HepG2 (cell line): ENCODE data around the gene NT5DC4. TPM values are rescaled to one million over a fixed set of nuclear protein-coding genes. Genes with fewer than 3 reads are reported as not detected.

Experiments used
- ADNP ChIP-seq: sonication (generic); formaldehyde crosslinking; IDR thresholded peaks from 2 replicates; pipeline ENCODE4 v1.4.0; 2020; ENCODE audit warnings: missing genetic modification reagents
- CCAR2 ChIP-seq: fragments of 200-400 bp; formaldehyde crosslinking; optimal IDR thresholded peaks from 2 replicates; pipeline ENCODE3; 2018; ENCODE audit warnings: low read depth, mild to moderate bottlenecking, low read length, moderate library complexity
- CTCF ChIP-seq: sonication (generic); formaldehyde crosslinking; IDR thresholded peaks from 2 replicates; pipeline ENCODE4 v1.5.0; 2020; ENCODE audit warnings: mild to moderate bottlenecking, missing genetic modification reagents, moderate library complexity
- FIP1L1 ChIP-seq: fragments of 200-400 bp; formaldehyde crosslinking; IDR thresholded peaks from 2 replicates; pipeline ENCODE4 v1.6.1; 2018; ENCODE audit warnings: low read depth, mild to moderate bottlenecking, low read length, moderate library complexity, borderline replicate concordance; ENCODE audit not compliant: insufficient read depth
- HNF1B ChIP-seq: sonication (generic); formaldehyde crosslinking; IDR thresholded peaks from 2 replicates; pipeline ENCODE4 v1.5.1; 2020; ENCODE audit warnings: mild to moderate bottlenecking, moderate library complexity, missing genetic modification reagents
- HNRNPLL ChIP-seq: fragments of 200-400 bp; formaldehyde crosslinking; IDR thresholded peaks from 2 replicates; pipeline ENCODE4 v1.6.1; 2017; ENCODE audit warnings: mild to moderate bottlenecking, low read depth, low read length; ENCODE audit not compliant: poor library complexity, severe bottlenecking
- JUN ChIP-seq: sonication (generic); formaldehyde crosslinking; IDR thresholded peaks from 2 replicates; pipeline ENCODE4 v1.4.0; 2020; ENCODE audit warnings: mild to moderate bottlenecking, missing genetic modification reagents
- MTF1 ChIP-seq: sonication (generic); formaldehyde crosslinking; IDR thresholded peaks from 2 replicates; pipeline ENCODE4 v1.5.0; 2020; ENCODE audit warnings: missing genetic modification reagents
- NKX3-1 ChIP-seq: sonication (generic); formaldehyde crosslinking; IDR thresholded peaks from 2 replicates; pipeline ENCODE4 v1.5.0; 2020; ENCODE audit warnings: missing genetic modification reagents
- PHF21A ChIP-seq: sonication (generic); formaldehyde crosslinking; IDR thresholded peaks from 2 replicates; pipeline ENCODE4 v1.5.0; 2020; ENCODE audit warnings: mild to moderate bottlenecking, missing genetic modification reagents
- RAD21 ChIP-seq: fragments of 450-650 bp; formaldehyde crosslinking; IDR thresholded peaks from 2 replicates; pipeline ENCODE4 v1.5.0; 2020; ENCODE audit warnings: mild to moderate bottlenecking
- SIN3A ChIP-seq: IDR thresholded peaks from 2 replicates; pipeline ENCODE4 v1.6.1; 2011; ENCODE audit warnings: low read depth, mild to moderate bottlenecking, control low read depth, low read length, borderline replicate concordance
- SP140L ChIP-seq: sonication (generic); formaldehyde crosslinking; IDR thresholded peaks from 2 replicates; pipeline ENCODE4 v1.4.0; 2020; ENCODE audit warnings: missing genetic modification reagents, borderline replicate concordance
- SYNCRIP ChIP-seq: fragments of 200-400 bp; formaldehyde crosslinking; IDR thresholded peaks from 2 replicates; pipeline ENCODE4 v1.6.1; 2018; ENCODE audit warnings: mild to moderate bottlenecking, low read depth, low read length; ENCODE audit not compliant: insufficient read depth
- THAP11 ChIP-seq: IDR thresholded peaks from 2 replicates; pipeline ENCODE4 v1.6.1; 2016; ENCODE audit warnings: missing biosample characterization, missing genetic modification reagents
- ZMAT5 ChIP-seq: sonication (generic); formaldehyde crosslinking; IDR thresholded peaks from 2 replicates; pipeline ENCODE4 v1.5.0; 2020; ENCODE audit warnings: mild to moderate bottlenecking, low read depth, missing genetic modification reagents, borderline replicate concordance
- ZNF10 ChIP-seq: sonication (generic); formaldehyde crosslinking; IDR thresholded peaks from 2 replicates; pipeline ENCODE4 v1.4.0; 2020; ENCODE audit warnings: mild to moderate bottlenecking, low read depth, missing genetic modification reagents, borderline replicate concordance
- ZNF124 ChIP-seq: sonication (generic); formaldehyde crosslinking; IDR thresholded peaks from 2 replicates; pipeline ENCODE4 v1.4.0; 2020; ENCODE audit warnings: missing genetic modification reagents
- ZNF224 ChIP-seq: sonication (generic); formaldehyde crosslinking; IDR thresholded peaks from 2 replicates; pipeline ENCODE4 v1.5.0; 2020; ENCODE audit warnings: mild to moderate bottlenecking, missing genetic modification reagents
- ZNF292 ChIP-seq: sonication (generic); formaldehyde crosslinking; IDR thresholded peaks from 2 replicates; pipeline ENCODE4 v1.8.1; 2022; ENCODE audit warnings: mild to moderate bottlenecking, low read depth, missing genetic modification reagents, borderline replicate concordance
- ZNF317 ChIP-seq: sonication (generic); formaldehyde crosslinking; IDR thresholded peaks from 2 replicates; pipeline ENCODE4 v1.5.0; 2020; ENCODE audit warnings: mild to moderate bottlenecking, missing genetic modification reagents
- ZNF383 ChIP-seq: sonication (generic); formaldehyde crosslinking; IDR thresholded peaks from 2 replicates; pipeline ENCODE4 v1.4.0; 2020; ENCODE audit warnings: missing genetic modification reagents, mild to moderate bottlenecking, borderline replicate concordance
- ZNF772 ChIP-seq: sonication (generic); formaldehyde crosslinking; IDR thresholded peaks from 2 replicates; pipeline ENCODE4 v1.5.0; 2020; ENCODE audit warnings: mild to moderate bottlenecking, missing genetic modification reagents
- ZNF780A ChIP-seq: sonication (generic); formaldehyde crosslinking; IDR thresholded peaks from 2 replicates; pipeline ENCODE4 v1.8.0; 2022; ENCODE audit warnings: mild to moderate bottlenecking, missing genetic modification reagents, moderate library complexity
- ZNF83 ChIP-seq: sonication (generic); formaldehyde crosslinking; IDR thresholded peaks from 2 replicates; pipeline ENCODE4 v1.4.0; 2020; ENCODE audit warnings: missing genetic modification reagents, mild to moderate bottlenecking, borderline replicate concordance
- polyA plus RNA-seq, 8 experiments: library from polyadenylated mRNA; depleted of rRNA in 3 of 8; stranded (reverse) in 7 of 8; unstranded in 1 of 8; fragments of >200 nt; fragmentation: Illumina TruSeq in 4 of 8; extraction: Trizol in 4 of 8; gene quantifications; 2 replicates each; pipeline versions ENCODE4 v1.2.1 to v1.2.3, GENCODE V29; 2011 to 2016; ENCODE audit warnings: low read depth in 4 of 8, missing spikeins in 1 of 8, mixed read lengths in 1 of 8; ENCODE audit not compliant: insufficient read depth in 1 of 8
- total RNA-seq, 5 experiments: library from RNA; depleted of rRNA; stranded (reverse); fragments of >200 nt; fragmentation: Illumina TruSeq; extraction: Trizol; gene quantifications; 2 replicates each; pipeline ENCODE4 v1.2.3, GENCODE V29; 2016; ENCODE audit warnings: low read depth in 1 of 5

NT5DC4 gene
- total and polyA plus RNA-seq, 2 of the 13 experiments (the other 11 are each of a cell fraction or from before 2014, with no cell fraction given): 0.04 to 4.2 TPM

GRCh38 chr2:112764071-112765044 lies 43.5 kb downstream of the NT5DC4 start, which contains the start of gene CKAP2L (continued):
- peak; percentile 100 for TF ChIP-seq SIN3A
- no peak; the same call in none of the 2 replicates for TF ChIP-seq RAD21 (CRISPR knock-in tag)
- peak; percentile 65; the same call in 1 of the 2 replicates for TF ChIP-seq ZNF383 (CRISPR knock-in tag)
- peak; percentile 21; the same call in 1 of the 2 replicates for TF ChIP-seq ZNF292 (CRISPR knock-in tag)
- TF ChIP-seq ZNF317: 0 out of 2 replicates have a peak, but pooled peaks have one; percentile 28
- TF ChIP-seq HNRNPLL: peak; percentile 77
- no peak; the same call in 1 of the 2 replicates for TF ChIP-seq ZNF772 (CRISPR knock-in tag)
- no peak for TF ChIP-seq SYNCRIP
- TF ChIP-seq ZNF780A (CRISPR knock-in tag): peak; percentile 91
- no peak for TF ChIP-seq CCAR2
- TF ChIP-seq ZNF124 (CRISPR knock-in tag): no peak; the same call in 1 of the 2 replicates
- TF ChIP-seq JUN (CRISPR knock-in tag): 0 out of 2 replicates have a peak, but pooled peaks have one; percentile 58
- TF ChIP-seq ZNF10 (CRISPR knock-in tag): no peak
- no peak for TF ChIP-seq ZNF224 (CRISPR knock-in tag)
- peak; percentile 82 for TF ChIP-seq THAP11 (CRISPR knock-in tag)
- TF ChIP-seq ZMAT5 (CRISPR knock-in tag): no peak
- peak; percentile 89; the same call in 1 of the 2 replicates for TF ChIP-seq SP140L (CRISPR knock-in tag)
- TF ChIP-seq CTCF (CRISPR knock-in tag): peak; percentile 57
- TF ChIP-seq FIP1L1: no peak
- TF ChIP-seq ZNF83 (CRISPR knock-in tag): 0 out of 2 replicates have a peak, but pooled peaks have one; percentile 40
- TF ChIP-seq MTF1 (CRISPR knock-in tag): no peak
- TF ChIP-seq ADNP (CRISPR knock-in tag): no peak
- TF ChIP-seq NKX3-1: peak; percentile 34; the same call in 1 of the 2 replicates
- peak; percentile 94; the same call in 1 of the 2 replicates for TF ChIP-seq HNF1B
- TF ChIP-seq PHF21A: peak; percentile 91
